ENCODE data around the gene GAS2. TPM values are rescaled to one million over a fixed set of nuclear protein-coding genes. Genes with fewer than 3 reads are reported as not detected.

Gene GAS2
- total RNA-seq, 1 donor from 2014 or later, result 3.4 TPM

DNA sequence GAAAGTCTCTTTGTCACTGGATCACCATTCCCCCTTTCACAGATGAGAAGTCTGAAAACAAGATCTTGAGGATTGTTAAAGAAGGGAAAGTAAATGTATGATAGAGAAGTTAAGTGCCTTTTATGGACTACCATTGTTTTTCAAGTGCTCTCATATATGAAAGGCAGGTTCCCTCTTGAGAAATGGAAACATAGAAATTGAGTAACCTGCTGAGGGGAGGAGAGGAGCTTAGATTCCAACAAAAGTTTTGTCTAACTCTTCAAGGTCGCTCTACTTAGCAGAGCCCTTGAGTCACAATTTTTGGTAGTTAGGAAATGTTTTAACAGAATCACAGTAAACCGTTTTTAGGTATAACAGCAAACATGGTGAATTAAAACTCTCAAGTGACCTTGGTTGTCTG, 83.1 kb downstream of the GAS2 start:
- H3K4me1 Mint-ChIP-seq, result no peaks in the 10 kb centered on the region
- H3K9me3 Mint-ChIP-seq, result peaks cover 3% of the 10 kb centered on the region
- H3K27me3 Mint-ChIP-seq (ENCODE audit: low read depth), result no peaks in the 10 kb centered on the region
- H3K4me3 Mint-ChIP-seq, result no peak overlapping the region
- H3K36me3 Mint-ChIP-seq (ENCODE audit: low read depth), result no peaks in the 10 kb centered on the region
- H3K27ac Mint-ChIP-seq (ENCODE audit: unreplicated experiment), result no peak overlapping the region
- no peak for TF ChIP-seq CTCF (conservative IDR thresholded peaks at IDR 0.05)
- DNase-seq (ENCODE audit: low read depth, low spot score), result no peak

GRCh38 chr11:22752908-22753310, 86.5 kb downstream of the GAS2 start:
- no peak for DNase-seq (ENCODE audit: low read depth, low spot score)
- Mint-ChIP-seq H3K27ac (ENCODE audit: unreplicated experiment) (no peak overlapping the region), H3K36me3 (ENCODE audit: low read depth) (no peaks in the 10 kb centered on the region), H3K4me1 (peaks cover 3% of the 10 kb centered on the region), H3K4me3 (no peak overlapping the region), H3K27me3 (ENCODE audit: low read depth) (no peaks in the 10 kb centered on the region), H3K9me3 (no peaks in the 10 kb centered on the region)
- no peak for TF ChIP-seq CTCF (conservative IDR thresholded peaks at IDR 0.05)

GRCh38 chr11:22753416-22753815, 87.0 kb downstream of the GAS2 start:
- H3K27me3 Mint-ChIP-seq (ENCODE audit: low read depth), result no peaks in the 10 kb centered on the region
- DNase-seq (ENCODE audit: low read depth, low spot score), result no peak
- H3K9me3 Mint-ChIP-seq, result no peaks in the 10 kb centered on the region
- H3K4me1 Mint-ChIP-seq, result peaks cover 3% of the 10 kb centered on the region
- H3K4me3 Mint-ChIP-seq, result no peak overlapping the region
- H3K27ac Mint-ChIP-seq (ENCODE audit: unreplicated experiment), result no peak overlapping the region
- no peak for TF ChIP-seq CTCF (conservative IDR thresholded peaks at IDR 0.05)
- no peaks in the 10 kb centered on the region for H3K36me3 Mint-ChIP-seq (ENCODE audit: low read depth)

GRCh38 chr11:22761066-22761465, 94.7 kb downstream of the GAS2 start:
- no peak overlapping the region for H3K4me3 Mint-ChIP-seq
- H3K27ac Mint-ChIP-seq (ENCODE audit: unreplicated experiment), result no peak overlapping the region

DNA sequence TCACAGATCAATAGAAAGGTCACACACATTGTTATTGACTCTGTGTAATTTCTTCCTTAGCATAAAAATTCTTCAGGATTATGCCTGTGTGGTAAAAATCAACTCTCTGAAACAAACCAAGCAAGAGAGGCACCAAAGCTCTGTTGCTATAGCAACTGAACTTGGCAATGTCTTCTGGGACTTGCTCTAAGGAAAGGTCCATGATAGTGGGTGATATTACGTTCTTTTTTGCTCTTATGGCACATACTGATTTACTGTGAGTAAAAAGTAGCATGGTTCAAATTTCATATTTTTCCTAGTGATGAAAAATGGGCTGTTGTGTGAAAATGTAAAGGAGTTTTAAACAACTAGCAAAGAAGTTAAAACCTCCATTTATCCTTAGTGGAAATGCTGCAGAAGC, 96.8 kb downstream of the GAS2 start:
- Mint-ChIP-seq H3K36me3 (ENCODE audit: low read depth) (no peaks in the 10 kb centered on the region), H3K9me3 (no peaks in the 10 kb centered on the region), H3K4me1 (peaks cover 6% of the 10 kb centered on the region), H3K4me3 (no peak overlapping the region), H3K27me3 (ENCODE audit: low read depth) (no peaks in the 10 kb centered on the region), H3K27ac (ENCODE audit: unreplicated experiment) (no peak overlapping the region)
- DNase-seq (ENCODE audit: low read depth, low spot score), result no peak
- TF ChIP-seq CTCF (conservative IDR thresholded peaks at IDR 0.05), result no peak

More at GRCh38 chr11:22761066-22761465, 94.7 kb downstream of the GAS2 start:
- no peaks in the 10 kb centered on the region for H3K9me3 Mint-ChIP-seq
- DNase-seq (ENCODE audit: low read depth, low spot score), result no peak
- H3K36me3 Mint-ChIP-seq (ENCODE audit: low read depth), result no peaks in the 10 kb centered on the region
- H3K4me1 Mint-ChIP-seq, result peaks cover 9% of the 10 kb centered on the region
- H3K27me3 Mint-ChIP-seq (ENCODE audit: low read depth), result no peaks in the 10 kb centered on the region
- no peak for TF ChIP-seq CTCF (conservative IDR thresholded peaks at IDR 0.05)

- H3K27me3 Mint-ChIP-seq (ENCODE audit: low read depth), result no peaks in the 10 kb centered on the region
- H3K9me3 Mint-ChIP-seq, result no peaks in the 10 kb centered on the region
- no peak overlapping the region for H3K27ac Mint-ChIP-seq (ENCODE audit: unreplicated experiment)
These were observed 98.3 kb downstream of the GAS2 start for GRCh38 chr11:22764735-22765134.

More at GRCh38 chr11:22764735-22765134, 98.3 kb downstream of the GAS2 start:
- Mint-ChIP-seq H3K36me3 (ENCODE audit: low read depth) (no peaks in the 10 kb centered on the region), H3K4me1 (peaks cover 6% of the 10 kb centered on the region), H3K4me3 (no peak overlapping the region)
- no peak for TF ChIP-seq CTCF (conservative IDR thresholded peaks at IDR 0.05)
- no peak for DNase-seq (ENCODE audit: low read depth, low spot score)
